Stimulated activated CD8-positive, alpha-beta memory T cell treated with anti-CD3 and anti-CD28 coated beads, Interleukin-4, amount 100 ng/mL, for 4 hours (primary cell): Measurements from ENCODE around the gene TRPM3.
"Not testable (repeated sequence)": the region's sequence is repeated elsewhere in the genome, so short reads cannot be mapped to it uniquely, and the experiment has no call there.

Experiments
- DNase-seq, 2 donors: peaks; one replicate each; pipeline ENCODE4 v3.0.0-alpha.2; 2020; ENCODE audit warnings: low read depth in 2 of 2, low spot score in 1 of 2

Gene TRPM3

GRCh38 chr9:70773579-70773978 lies 347.8 kb downstream of the TRPM3 start:
- no peak for DNase-seq

- DNase-seq: no peak
Observed at GRCh38 chr9:70772601-70773000, 348.8 kb downstream of the TRPM3 start.

DNA sequence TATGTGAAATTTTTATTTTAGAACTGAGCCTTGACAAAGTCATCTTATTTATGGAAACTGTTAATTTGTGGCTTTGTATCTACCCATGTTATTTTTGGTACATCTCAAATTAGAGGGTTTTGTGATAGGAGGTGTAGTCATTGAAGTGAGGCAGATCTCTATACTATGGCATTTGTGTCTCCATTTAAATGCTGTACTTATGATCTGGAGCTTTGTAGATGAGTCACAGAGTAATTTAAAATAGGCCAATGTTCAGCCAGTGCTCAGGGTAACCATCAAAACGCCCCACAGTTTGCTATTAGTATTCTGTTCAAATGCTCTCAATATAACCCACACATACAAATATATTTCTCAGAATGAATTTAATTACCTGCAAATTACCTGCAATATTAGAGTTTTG lies 355.5 kb downstream of the TRPM3 start:
- no peak for DNase-seq

- DNase-seq: no peak
Observed at GRCh38 chr9:70761139-70761670, 360.2 kb downstream of the TRPM3 start.

DNA sequence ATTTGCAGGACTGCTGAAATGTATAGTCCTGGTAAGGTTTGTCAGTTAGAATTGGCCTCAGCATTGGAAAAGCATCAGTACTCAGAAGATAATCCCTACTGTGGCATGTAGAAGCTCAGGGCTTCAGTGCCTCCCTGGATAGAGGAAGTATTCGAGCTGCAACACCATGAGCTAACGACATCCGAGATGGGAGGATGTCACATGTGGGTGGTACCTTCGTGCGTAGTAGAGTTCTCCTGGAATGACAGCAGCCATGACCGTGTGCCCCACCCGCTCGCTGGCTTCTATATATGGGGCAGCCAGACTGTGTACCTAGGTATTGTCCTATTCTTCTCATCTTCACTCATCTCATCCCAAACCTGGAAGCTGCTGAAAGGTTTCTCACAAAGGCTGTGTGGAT lies 361.2 kb downstream of the TRPM3 start:
- DNase-seq: no peak

DNA sequence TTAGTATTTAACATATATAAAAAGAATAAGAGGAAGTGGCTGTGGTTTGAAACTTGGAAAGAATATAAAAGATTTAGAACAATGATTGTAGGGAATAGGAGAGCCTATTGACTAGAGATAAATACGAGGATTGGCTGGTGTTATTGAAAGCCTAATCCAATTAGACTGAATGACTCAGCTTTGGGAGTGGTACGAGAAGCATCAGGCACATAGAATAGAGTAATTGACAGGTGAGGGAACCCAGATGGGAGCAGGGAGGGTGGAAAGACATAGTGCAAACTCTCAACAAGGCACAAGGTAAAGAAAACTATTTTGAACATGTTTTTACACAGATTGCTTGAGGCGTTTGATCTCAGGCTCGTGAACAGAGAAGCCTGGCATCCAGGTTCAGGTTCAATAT lies 368.1 kb downstream of the TRPM3 start:
- no peak for DNase-seq

DNA sequence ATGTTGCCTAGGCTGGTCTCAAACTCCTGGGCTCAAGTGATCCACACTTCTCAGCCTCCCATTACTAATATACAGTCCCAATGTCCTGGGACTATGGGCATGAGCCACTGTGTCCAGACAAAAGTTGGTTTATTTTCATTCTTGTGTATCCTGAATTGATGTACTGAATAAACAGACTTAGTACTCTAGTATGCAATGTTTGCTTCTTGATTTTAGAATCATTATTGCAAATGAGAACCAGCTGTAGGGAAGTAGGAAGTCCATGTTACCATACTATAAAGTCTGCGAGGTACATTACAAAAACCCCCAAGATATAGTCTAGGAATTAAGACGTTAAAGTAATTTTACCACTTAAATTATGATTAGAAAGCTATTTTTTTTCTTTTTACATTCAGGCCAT lies 372.4 kb downstream of the TRPM3 start:
- no peak for DNase-seq

DNA sequence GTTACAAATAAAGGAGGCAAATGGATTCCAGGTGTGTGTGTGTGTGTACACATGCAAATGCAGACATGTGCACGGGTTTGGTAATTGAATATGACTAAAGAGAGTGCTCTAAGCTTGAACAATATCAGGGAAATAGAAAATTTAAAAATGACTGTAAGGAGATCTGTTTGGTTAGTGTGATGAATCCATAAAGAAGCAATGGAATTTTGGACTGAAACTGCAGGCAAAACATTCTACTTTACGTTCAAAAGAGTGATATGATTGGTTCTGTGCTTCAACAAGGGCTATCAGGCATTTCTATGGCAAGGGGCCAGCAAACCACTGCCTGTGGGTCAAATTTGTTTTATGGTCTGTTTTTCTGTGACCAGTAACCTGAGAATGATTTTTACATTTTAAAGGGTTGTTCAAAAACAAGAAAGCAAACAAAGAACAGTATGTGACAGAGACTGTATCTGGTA lies 374.1 kb downstream of the TRPM3 start:
- no peak for DNase-seq

GRCh38 chr9:70746760-70747159 lies 374.7 kb downstream of the TRPM3 start:
- DNase-seq: no peak

GRCh38 chr9:70746316-70746715 lies 375.1 kb downstream of the TRPM3 start:
- no peak for DNase-seq

DNA sequence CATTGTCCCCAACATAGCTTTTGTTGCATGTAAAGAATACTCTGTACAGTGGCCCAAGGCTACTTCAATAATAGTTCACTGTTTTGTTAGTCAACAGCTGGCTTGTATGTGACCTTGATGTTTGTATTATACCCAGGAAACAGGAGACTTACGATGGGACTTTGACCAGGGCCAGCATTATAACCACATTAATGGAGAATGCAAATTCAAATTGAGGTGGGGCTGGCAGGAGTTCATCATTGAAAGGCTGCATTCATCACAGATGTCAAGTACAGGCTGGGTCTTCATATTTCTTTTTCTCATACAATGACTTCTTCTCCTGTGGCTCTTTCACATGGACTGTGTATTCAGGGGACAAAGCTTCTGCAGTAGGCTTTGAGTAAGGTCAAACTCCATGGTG lies 396.6 kb downstream of the TRPM3 start:
- not testable (repeated sequence) for DNase-seq

- not testable (repeated sequence) for DNase-seq
Observed at GRCh38 chr9:70724025-70724424, 397.4 kb downstream of the TRPM3 start.

GRCh38 chr9:70706797-70707196 lies 414.6 kb downstream of the TRPM3 start:
- not testable (repeated sequence) for DNase-seq

- DNase-seq: no peak
Observed at GRCh38 chr9:70701163-70701562, 420.3 kb downstream of the TRPM3 start.

DNA sequence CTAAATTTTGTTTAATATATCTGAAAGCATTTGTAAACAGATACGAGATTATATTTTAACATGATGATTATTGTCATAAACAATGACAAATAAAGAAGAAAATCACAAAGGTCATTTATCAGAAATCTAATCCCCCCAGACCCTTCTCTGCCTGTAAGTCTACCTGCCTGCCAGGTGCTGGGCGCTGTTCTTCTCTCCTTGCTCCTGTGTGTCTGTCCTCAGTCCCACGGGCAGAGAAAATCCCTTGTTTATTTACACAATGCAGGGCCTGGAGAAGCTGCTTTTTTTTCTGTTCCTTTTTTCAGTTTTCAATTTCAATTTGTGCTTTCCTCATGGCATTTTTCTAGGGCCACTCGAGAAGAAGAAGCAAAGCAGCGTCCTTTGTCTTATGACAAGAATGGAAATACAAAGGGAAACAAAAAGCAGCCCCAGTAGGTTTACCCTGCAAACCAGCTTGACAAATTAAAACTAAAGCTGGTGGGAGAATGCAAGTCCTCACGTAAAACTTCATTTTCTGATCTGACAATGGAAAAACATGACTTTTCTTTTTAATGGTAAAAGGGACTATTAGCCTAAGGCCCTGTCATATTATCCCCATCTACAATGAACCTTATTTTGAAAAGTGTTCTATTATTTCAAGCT lies 424.6 kb downstream of the TRPM3 start:
- DNase-seq: no peak

DNA sequence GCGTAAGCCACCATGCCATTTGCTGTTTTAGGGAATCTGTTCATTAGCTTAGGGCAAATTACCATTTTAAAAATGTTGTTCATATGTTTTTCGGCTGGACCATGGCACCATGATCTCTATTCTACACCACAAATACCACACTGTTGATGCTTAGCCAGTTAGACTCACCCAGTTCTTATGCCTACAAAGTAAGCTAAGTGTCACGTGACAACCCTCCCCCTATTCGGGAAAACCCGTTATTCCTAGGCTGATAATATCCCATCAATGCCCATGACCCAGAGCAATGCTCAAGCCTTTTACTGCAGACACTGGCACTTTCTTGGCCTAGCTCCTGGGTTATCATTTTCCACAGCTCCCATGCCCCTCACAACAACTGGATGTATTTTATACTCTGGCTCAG lies 426.7 kb downstream of the TRPM3 start:
- no peak for DNase-seq

- no peak for DNase-seq
Observed at GRCh38 chr9:70693186-70693585, 428.2 kb downstream of the TRPM3 start.

GRCh38 chr9:70692431-70692830 lies 429.0 kb downstream of the TRPM3 start:
- DNase-seq: no peak

GRCh38 chr9:70688704-70689103 lies 432.7 kb downstream of the TRPM3 start:
- DNase-seq: no peak

DNA sequence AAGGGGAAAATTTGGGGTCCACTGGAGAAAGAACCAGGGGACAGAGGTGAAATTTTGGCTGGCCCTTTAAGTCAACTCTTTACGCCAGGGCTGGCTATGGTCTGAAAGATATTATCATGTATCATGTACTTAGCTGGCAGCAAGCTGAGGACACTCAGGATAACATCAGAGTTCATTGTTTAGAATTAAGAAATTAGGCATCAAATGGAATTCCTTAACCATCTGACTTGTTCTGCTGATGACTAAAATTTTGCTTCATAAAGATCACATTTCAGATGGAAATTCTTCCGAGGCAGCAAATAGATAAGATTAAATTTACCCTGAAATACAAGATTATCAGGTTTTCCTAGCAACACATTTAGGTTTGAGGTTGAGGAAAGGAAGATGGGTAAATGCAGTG lies 437.6 kb downstream of the TRPM3 start:
- DNase-seq: no peak

DNA sequence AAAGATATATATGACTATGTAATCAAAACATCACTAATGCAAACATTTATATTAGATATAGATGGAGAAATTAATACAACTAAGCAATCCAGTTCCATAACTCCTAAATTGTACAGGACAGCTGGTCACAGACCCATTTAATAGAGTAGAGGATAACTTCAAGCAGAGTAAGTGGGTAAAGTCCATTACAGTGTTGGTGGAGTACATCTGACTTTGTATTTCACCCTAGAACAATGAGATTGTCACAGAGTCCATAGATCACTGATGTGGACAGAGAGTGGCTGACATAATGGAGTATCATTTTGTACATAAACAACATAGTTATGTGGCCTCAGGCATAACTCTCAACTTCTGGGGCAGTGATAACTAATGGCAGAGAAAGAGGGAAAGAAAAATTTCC lies 439.1 kb downstream of the TRPM3 start:
- DNase-seq: no peak

DNA sequence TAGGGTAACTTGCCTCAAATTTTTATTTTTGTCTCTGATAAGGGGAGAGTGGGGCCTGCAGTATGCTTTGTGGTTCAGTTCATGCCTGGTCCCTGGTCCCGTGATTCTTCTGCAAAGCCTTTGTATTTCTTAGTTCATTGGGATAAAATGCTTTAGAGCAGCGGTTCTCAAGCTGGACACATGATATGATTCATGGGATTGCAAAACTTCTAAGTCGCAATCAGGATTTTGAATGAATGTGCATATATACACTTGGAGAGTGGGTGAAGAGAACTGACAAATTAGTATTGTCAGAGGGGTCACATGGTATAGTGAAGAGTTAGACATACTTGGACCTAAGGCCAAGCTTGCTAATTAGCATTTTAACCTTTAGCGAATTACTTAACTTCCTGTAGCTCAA lies 441.6 kb downstream of the TRPM3 start:
- DNase-seq: no peak

DNA sequence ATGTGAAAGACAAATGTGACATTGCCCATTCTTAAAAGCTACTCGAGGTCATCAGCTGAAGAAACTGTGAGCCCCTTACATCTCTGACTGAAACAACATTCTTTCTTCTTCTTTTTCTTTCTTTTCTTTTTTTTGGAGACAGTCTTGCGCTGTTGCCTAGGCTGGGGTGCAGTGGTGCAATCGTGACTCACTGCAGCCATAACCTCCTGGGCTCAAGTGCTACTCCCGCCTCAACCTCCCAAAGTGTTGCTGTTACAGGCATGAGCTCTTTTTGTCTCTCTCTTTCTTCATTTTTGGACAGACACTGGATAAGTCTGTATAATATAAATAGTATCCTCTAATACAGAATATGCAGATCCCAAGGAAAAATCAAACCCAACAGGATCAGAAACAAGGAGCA lies 443.3 kb downstream of the TRPM3 start:
- DNase-seq: no peak
